Right cardiac atrium (tissue), 5 donors: ENCODE measurements around the gene FBF1. TPM values are rescaled to one million over a fixed set of nuclear protein-coding genes. Genes with fewer than 3 reads are reported as not detected.
"Not testable (repeated sequence)": the region's sequence is repeated elsewhere in the genome, so short reads cannot be mapped to it uniquely, and the experiment has no call there.

Source experiments
- ATAC-seq, 2 donors: fragments of 200-7000 bp; cut with Tn5 transposase; one replicate each; pipeline versions ENCODE4 v1.8.0 to v1.9.1; 2020; ENCODE audit warnings: moderate library complexity in 2 of 2, mild to moderate bottlenecking in 1 of 2
- DNase-seq, 3 donors: peaks; one replicate each; pipeline ENCODE4 v3.0.0-alpha.2; 2020
- H3K27ac ChIP-seq: one replicate; pipeline ENCODE4 v1.5.1; 2013; ENCODE audit warnings: mild to moderate bottlenecking, low read length, control low read depth, moderate library complexity
- H3K27me3 ChIP-seq: one replicate; pipeline ENCODE4 v1.6.1; 2013; ENCODE audit not compliant: control insufficient read depth, insufficient read depth
- H3K4me1 ChIP-seq: one replicate; pipeline ENCODE4 v1.6.1; 2013; ENCODE audit warnings: low read length; ENCODE audit not compliant: control insufficient read depth, insufficient read depth
- H3K4me3 ChIP-seq: one replicate; pipeline ENCODE4 v1.5.1; 2013; ENCODE audit warnings: low read length, control low read depth
- H3K9me3 ChIP-seq: one replicate; pipeline ENCODE4 v1.6.1; 2013; ENCODE audit warnings: low read length; ENCODE audit not compliant: control insufficient read depth
- WGBS: extraction: QIAGEN DNeasy Blood & Tissue Kit; methylation state at CpG from one replicate; pipeline ENCODE4 v1.1.7; 2013; 5-methylcytosine and 5-hydroxymethylcytosine counted together
- intact Hi-C, 4 donors: fragments of 100-400 bp; cut with DNase I; formaldehyde crosslinking; loops; one replicate each; pipeline versions ENCODE4 v1.11.0 to v1.14.0; 2022 to 2023
- polyA plus RNA-seq: library from polyadenylated mRNA; stranded (reverse); fragments of 200-250 nt; gene quantifications from one replicate; pipeline ENCODE4 v1.2.3, GENCODE V29; 2013
- total RNA-seq, 4 donors: library from RNA; stranded (reverse); fragmentation: NEBNext Ultra II Directional; extraction: Animal tissue kit (Norgen Biotek cat#: 25700); gene quantifications; one replicate each; pipeline ENCODE4 v1.2.1, GENCODE V29; 2021
- donor health status: healthy with polysubstance abuse.
- donor health status: DM: no; HTN: yes; CAD: no.
- donor health status: DM: no; HTN: no; CAD: no.
- donor health status: DM: no; HTN: yes; CAD: no; lungs with severe emphysema.
- donor health status: DM: yes; HTN: yes; CAD: no.

The FBF1 gene
- total and polyA plus RNA-seq, 5 donors: 4.8 to 5.5 (median 5.0) TPM

DNA sequence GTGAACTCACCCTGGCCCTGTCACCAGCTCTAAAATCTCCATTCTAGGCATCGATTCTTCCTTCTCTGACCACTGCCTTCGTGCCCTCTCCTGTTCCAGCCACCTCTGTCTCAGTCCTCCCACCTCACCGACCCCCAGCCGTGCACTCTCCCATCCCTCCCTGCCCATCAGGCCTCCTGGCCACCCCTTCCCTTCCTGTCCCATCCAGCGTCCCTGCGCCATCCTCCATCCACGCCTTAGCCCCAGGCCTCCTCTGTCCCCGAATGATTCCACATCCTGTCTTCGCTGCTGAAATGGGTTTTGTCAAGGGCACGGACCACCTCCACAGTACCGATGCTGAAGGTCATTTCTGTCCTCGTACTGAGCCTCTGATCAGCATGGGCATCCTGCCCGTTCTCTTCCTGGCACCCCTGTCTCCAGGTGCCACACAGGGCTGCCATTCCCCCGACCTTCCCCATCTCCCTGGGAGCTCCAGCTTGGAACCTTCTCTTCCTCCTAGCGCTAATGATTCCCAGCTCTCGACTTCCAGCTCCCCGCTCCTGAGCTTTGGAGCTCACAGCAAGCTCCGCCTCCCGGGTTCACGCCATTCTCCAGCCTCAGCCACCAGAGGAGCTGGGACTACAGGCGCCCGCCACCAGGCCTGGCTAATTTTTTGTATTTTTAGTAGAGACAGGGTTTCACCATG lies 46.7 kb downstream of the FBF1 start:
- WGBS: 77% methylated on average over 22 of the region's 22 CpGs
- Histone ChIP-seq H3K9me3 (no peaks in the 10 kb centered on the region), H3K27me3 (no peaks in the 10 kb centered on the region), H3K27ac (no peak overlapping the region), H3K4me3 (no peak overlapping the region), H3K4me1 (no peaks in the 10 kb centered on the region)
- ATAC-seq (no peak), DNase-seq (peak in 2 of 3 donors; percentile 66)
- intact Hi-C loops: loop anchor here in 2 of 4 donors (10.0 kb wide), 2 partner anchors 109 to 129 kb away; partner anchors contain the start of genes GALK1 (in 1 of the 2) and UNK (in 1 of the 2)

DNA sequence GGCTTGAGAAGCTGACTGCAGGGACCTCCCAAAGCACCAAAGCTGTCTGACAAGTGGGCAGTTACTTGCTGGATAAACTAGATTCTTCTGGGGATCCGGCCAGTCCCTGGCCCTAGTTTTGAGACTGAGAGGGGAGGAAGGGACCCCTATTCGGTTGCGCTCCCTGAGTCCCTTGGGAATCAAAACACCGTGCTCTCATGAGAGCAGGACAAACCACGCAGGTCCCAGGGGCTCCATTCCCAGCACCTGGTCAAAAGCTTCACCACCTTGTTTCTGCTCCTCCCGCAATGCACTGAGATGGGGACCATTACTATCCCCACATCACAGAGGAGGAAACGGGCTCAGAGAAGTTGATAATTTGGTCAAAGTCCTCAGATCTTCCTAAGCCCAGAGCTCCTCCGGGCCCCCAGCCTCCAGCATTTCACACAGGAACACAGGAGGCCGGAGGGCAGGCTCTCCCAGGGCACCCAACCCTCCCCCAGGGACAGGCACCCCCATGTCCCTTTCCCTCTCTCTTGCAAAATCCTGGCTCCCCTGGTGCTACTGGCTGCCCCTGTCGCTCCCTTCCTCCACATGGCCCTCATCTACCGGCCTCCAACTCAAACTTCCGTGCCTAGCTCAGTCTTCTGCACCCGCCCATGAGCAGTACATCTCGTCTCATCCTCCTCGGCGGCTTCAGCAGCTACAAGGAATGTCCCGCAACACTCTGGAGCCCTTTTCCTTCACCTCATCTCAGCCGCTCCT lies 47.4 kb downstream of the FBF1 start:
- Histone ChIP-seq H3K4me3 (no peak overlapping the region), H3K27ac (no peak overlapping the region), H3K4me1 (no peaks in the 10 kb centered on the region), H3K9me3 (no peaks in the 10 kb centered on the region), H3K27me3 (no peaks in the 10 kb centered on the region)
- DNase-seq: no peak
- WGBS: 89% methylated on average over 18 of the region's 18 CpGs
- no peak for ATAC-seq
- intact Hi-C loops: loop anchor here in 2 of 4 donors (10.0 kb wide), 2 partner anchors 109 to 129 kb away; partner anchors contain the start of genes GALK1 (in 1 of the 2) and UNK (in 1 of the 2)

GRCh38 chr17:75892556-75893224 lies 48.2 kb downstream of the FBF1 start:
- H3K27me3 ChIP-seq: no peaks in the 10 kb centered on the region
- intact Hi-C loops: loop anchor here in 2 of 4 donors (10.0 kb wide), 2 partner anchors 108 to 128 kb away; partner anchors contain the start of genes GALK1 (in 1 of the 2) and UNK (in 1 of the 2)
- no peak for ATAC-seq
- DNase-seq: peak in 1 of 3 donors; percentile 62
- WGBS: 89% methylated on average over 16 of the region's 16 CpGs
- H3K4me3 ChIP-seq: no peak overlapping the region
- no peaks in the 10 kb centered on the region for H3K9me3 ChIP-seq
- H3K4me1 ChIP-seq: no peaks in the 10 kb centered on the region
- no peak overlapping the region for H3K27ac ChIP-seq

DNA sequence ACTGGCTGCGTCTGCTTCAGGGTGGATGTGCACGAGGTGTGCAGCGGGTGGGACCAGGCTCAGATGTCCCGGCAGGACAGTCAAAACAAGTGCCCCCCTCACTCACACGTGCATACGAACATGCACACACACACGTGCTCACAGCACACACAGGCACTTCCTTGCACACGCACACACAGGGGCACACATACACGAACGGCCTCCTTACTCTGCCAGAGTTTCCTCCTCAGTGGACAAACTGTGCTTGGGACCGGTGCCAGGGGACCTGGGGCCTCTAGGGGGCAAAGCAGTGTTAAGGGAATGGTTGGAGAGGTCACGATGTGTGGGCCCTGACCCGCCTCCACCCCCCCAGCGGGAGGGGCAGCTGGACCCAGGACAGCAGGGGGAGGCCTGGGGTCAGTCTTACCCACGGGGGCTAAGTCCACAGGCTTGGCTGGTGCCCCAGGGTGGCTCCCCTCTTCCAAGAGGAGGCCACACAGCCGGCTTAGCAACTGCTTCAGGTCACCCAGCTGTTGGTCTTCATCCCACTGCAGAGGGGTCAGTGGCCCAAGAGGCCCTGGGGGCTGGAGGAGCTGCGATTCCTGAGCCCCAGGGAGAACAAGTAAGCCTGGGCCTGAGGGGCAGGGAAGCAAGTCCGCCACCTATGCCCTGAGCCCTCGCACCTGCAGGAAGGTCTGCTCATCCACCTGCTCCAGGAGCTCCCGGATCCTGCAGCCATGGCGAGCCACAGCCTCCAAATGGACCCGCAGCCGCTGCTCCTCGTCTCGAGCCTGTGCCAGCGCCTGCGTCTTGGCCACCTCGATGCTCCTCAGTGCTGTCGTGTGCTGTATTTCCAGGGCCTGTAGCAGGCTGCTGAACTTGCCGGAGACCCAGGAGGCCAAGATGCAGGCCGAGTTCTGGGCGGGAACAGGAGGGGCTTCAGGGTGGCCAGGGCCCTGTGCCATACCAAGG lies 49.0 kb downstream of the FBF1 start:
- no peak for DNase-seq
- WGBS: 79% methylated on average over 32 of the region's 32 CpGs
- no peaks in the 10 kb centered on the region for H3K9me3 ChIP-seq
- H3K4me3 ChIP-seq: no peak overlapping the region
- no peaks in the 10 kb centered on the region for H3K4me1 ChIP-seq
- ATAC-seq: no peak
- no peaks in the 10 kb centered on the region for H3K27me3 ChIP-seq
- intact Hi-C loops: loop anchor here in 2 of 4 donors (10.0 kb wide), 2 partner anchors 107 to 127 kb away; partner anchors contain the start of genes GALK1 (in 1 of the 2) and UNK (in 1 of the 2)
- no peak overlapping the region for H3K27ac ChIP-seq

DNA sequence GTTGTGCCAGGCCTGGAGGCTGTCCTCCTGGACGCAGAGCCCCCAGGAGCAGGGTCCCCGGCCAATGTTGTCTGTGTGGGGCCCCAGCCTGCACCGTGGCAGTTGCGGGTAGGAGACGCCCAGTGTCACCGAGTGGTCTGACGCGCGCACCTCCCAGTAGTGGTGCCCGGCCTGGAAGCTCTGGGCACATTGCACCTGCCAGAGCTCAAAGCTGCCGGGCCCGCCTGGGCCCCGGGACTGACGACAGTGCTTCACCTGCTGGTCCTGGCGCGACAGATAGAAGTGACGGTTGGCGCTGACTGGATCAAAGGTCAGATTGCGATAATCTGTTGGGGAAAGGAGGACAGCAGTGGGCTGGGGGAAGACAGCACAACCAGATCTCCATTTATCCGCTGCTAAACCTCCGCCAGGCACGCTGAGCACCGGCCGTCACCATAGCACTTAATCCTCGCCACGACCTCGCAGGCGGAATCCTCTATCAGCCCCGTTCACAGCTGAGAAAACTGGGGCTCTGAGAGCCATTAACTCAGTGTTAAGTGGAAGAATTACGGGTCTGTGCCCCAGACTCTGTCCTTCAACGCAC lies 49.7 kb downstream of the FBF1 start:
- H3K27ac ChIP-seq: no peak overlapping the region
- H3K4me1 ChIP-seq: no peaks in the 10 kb centered on the region
- DNase-seq (no peak), ATAC-seq (no peak)
- H3K27me3 ChIP-seq: no peaks in the 10 kb centered on the region
- H3K9me3 ChIP-seq: no peaks in the 10 kb centered on the region
- H3K4me3 ChIP-seq: no peak overlapping the region
- intact Hi-C loops: loop anchor here in 2 of 4 donors (10.0 kb wide), 2 partner anchors 106 to 126 kb away; partner anchors contain the start of genes GALK1 (in 1 of the 2) and UNK (in 1 of the 2)
- WGBS: 92% methylated on average over 31 of the region's 31 CpGs

DNA sequence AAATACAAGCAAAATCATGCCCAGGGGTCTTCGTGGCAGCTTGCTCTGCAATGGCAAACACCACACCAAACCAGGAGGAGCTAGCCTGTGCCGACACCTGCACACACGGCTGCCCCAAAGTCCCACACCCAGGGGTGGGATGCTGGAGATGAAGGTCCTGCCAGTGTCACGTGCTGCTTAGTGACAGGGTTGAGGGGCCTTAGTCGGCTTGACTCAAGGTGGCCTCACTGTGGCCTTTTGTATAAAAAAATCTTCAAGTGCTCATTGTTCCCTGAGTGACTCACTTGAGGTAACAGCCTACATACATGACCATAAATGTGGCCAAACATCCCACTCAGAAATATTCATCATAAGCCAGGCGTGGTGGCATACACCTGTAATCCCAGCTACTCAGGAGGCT lies 51.4 kb downstream of the FBF1 start:
- DNase-seq: no peak
- intact Hi-C loops: no loop called here
- H3K4me3 ChIP-seq: no peak overlapping the region
- no peaks in the 10 kb centered on the region for H3K27me3 ChIP-seq
- H3K9me3 ChIP-seq: no peaks in the 10 kb centered on the region
- no peak for ATAC-seq
- no peak overlapping the region for H3K27ac ChIP-seq
- H3K4me1 ChIP-seq: peaks cover 3% of the 10 kb centered on the region
- 75% methylated on average over 6 of the region's 6 CpGs for WGBS

- 81% methylated on average over 6 of the region's 6 CpGs for WGBS
- Histone ChIP-seq H3K4me1 (peaks cover 3% of the 10 kb centered on the region), H3K27ac (no peak overlapping the region), H3K9me3 (no peaks in the 10 kb centered on the region), H3K4me3 (no peak overlapping the region), H3K27me3 (no peaks in the 10 kb centered on the region)
- intact Hi-C loops: no loop called here
- DNase-seq (no peak), ATAC-seq (no peak)
These were observed 52.4 kb downstream of the FBF1 start for GRCh38 chr17:75888484-75888883.

DNA sequence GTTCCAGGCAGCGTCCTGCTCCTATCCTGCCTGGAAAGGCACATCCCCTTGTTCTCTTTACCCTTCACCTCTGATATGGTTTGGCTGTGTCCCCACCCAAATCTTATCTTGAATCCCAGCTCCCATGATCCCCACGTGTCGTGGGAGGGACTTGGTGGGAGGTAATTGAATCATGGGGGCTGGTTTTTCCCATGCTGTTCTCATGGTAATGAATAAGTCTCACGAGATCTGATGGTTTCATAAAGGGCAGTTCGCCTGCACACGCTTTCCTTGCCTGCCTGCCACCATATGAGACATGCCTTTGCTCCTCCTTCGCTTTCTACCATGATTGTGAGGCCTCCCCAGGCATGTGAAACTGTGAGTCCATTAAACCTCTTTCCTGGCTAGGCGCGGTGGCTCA lies 55.0 kb downstream of the FBF1 start:
- H3K4me1 ChIP-seq, H3K27ac ChIP-seq, intact Hi-C loops, H3K4me3 ChIP-seq, H3K9me3 ChIP-seq, DNase-seq, H3K27me3 ChIP-seq: not testable (repeated sequence)
- peak in 1 of 2 donors; percentile 42 for ATAC-seq
- WGBS: 81% methylated on average over 9 of the region's 9 CpGs

DNA sequence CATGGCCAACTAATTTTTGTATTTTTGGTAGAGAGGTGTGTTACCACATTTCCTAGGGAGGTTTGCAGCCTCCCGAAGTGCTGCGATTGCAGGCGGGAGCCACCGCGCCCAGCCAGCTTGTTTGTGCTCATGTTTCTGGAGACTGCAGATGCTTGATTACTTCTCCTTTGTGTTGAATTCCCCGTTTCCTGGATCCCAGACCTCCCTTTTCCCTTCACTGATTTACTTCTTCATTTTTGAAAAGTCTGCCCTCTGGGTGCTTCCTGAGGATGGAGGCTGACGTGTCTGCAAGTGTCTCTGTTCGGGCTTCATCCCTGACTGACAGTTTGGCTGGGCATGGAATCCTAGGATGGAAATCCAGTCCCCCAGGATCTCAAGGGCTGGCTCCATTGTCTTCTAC lies 55.4 kb downstream of the FBF1 start:
- intact Hi-C loops: no loop called here

More for the DNA sequence above, 55.4 kb downstream of the FBF1 start:
- no peaks in the 10 kb centered on the region for H3K27me3 ChIP-seq
- no peaks in the 10 kb centered on the region for H3K9me3 ChIP-seq
- H3K4me3 ChIP-seq: no peak overlapping the region
- no peak for ATAC-seq
- DNase-seq: no peak
- no peak overlapping the region for H3K27ac ChIP-seq
- WGBS: 72% methylated on average over 8 of the region's 8 CpGs
- peaks cover 3% of the 10 kb centered on the region for H3K4me1 ChIP-seq
